ENCODE data around the gene SETX. TPM values are rescaled to one million over a fixed set of nuclear protein-coding genes. Genes with fewer than 3 reads are reported as not detected.

The SETX gene, protein sequence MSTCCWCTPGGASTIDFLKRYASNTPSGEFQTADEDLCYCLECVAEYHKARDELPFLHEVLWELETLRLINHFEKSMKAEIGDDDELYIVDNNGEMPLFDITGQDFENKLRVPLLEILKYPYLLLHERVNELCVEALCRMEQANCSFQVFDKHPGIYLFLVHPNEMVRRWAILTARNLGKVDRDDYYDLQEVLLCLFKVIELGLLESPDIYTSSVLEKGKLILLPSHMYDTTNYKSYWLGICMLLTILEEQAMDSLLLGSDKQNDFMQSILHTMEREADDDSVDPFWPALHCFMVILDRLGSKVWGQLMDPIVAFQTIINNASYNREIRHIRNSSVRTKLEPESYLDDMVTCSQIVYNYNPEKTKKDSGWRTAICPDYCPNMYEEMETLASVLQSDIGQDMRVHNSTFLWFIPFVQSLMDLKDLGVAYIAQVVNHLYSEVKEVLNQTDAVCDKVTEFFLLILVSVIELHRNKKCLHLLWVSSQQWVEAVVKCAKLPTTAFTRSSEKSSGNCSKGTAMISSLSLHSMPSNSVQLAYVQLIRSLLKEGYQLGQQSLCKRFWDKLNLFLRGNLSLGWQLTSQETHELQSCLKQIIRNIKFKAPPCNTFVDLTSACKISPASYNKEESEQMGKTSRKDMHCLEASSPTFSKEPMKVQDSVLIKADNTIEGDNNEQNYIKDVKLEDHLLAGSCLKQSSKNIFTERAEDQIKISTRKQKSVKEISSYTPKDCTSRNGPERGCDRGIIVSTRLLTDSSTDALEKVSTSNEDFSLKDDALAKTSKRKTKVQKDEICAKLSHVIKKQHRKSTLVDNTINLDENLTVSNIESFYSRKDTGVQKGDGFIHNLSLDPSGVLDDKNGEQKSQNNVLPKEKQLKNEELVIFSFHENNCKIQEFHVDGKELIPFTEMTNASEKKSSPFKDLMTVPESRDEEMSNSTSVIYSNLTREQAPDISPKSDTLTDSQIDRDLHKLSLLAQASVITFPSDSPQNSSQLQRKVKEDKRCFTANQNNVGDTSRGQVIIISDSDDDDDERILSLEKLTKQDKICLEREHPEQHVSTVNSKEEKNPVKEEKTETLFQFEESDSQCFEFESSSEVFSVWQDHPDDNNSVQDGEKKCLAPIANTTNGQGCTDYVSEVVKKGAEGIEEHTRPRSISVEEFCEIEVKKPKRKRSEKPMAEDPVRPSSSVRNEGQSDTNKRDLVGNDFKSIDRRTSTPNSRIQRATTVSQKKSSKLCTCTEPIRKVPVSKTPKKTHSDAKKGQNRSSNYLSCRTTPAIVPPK (N-terminal part only)
- total RNA-seq (2022; extraction: Qiagen RNA extraction; ENCODE audit: low read depth), result 18.7 to 22.2 TPM (median 20.9 TPM) in 5 replicates

GRCh38 chr9:132354637-132355355, at the start of gene SETX:
Gene SETX, minus strand, starts transcription at chr9:132354986. Its CDS starts 5,558 bp downstream, at chr9:132349428.

Other genes starting within 250 kb of the SETX start
- 1.2 to 4.8 TPM (median 3.1 TPM) in 5 replicates for gene NTNG2, start 192.9 kb downstream of the SETX start, total RNA-seq (2022; extraction: Qiagen RNA extraction; ENCODE audit: low read depth)
- 12.5 to 20.8 TPM (median 14.3 TPM) in 5 replicates for gene TTF1, start 51.9 kb upstream of the SETX start, total RNA-seq (2022; extraction: Qiagen RNA extraction; ENCODE audit: low read depth)
- gene CFAP77, start 55.2 kb upstream of the SETX start, total RNA-seq (2022; extraction: Qiagen RNA extraction; ENCODE audit: low read depth), result not detected in 5 replicates
- not detected in 5 replicates for gene BARHL1, start 227.6 kb upstream of the SETX start, total RNA-seq (2022; extraction: Qiagen RNA extraction; ENCODE audit: low read depth)

Measured in A549 treated with ZK216348 at 1 μM for 4 hours (cell line).